H9 (cell line): ENCODE results near the gene EFEMP1. TPM values are rescaled to one million over a fixed set of nuclear protein-coding genes. Genes with fewer than 3 reads are reported as not detected.

Experiments used
- DNase-seq: peaks from one replicate; pipeline ENCODE4 v3.0.0-alpha.2; 2017
- H2AFZ ChIP-seq: one replicate; pipeline ENCODE4 v1.6.1; 2013; ENCODE audit warnings: mild to moderate bottlenecking, low read length, control low read depth, moderate library complexity
- H2AK5ac ChIP-seq: 2 replicates; pipeline ENCODE4 v1.6.1; 2013; ENCODE audit warnings: low read length, control low read depth, mixed read lengths; ENCODE audit not compliant: insufficient read length
- H2BK120ac ChIP-seq: one replicate; pipeline ENCODE4 v1.6.1; 2013; ENCODE audit warnings: low read depth, mild to moderate bottlenecking, low read length, control low read depth, inconsistent platforms; ENCODE audit not compliant: poor library complexity, severe bottlenecking
- H2BK12ac ChIP-seq: 2 replicates; pipeline ENCODE4 v1.6.1; 2013; ENCODE audit warnings: low read length, control low read depth, mixed read lengths, low read depth; ENCODE audit not compliant: insufficient read length
- H2BK15ac ChIP-seq: 2 replicates; pipeline ENCODE4 v1.6.1; 2013; ENCODE audit warnings: low read depth, low read length, control low read depth
- H2BK20ac ChIP-seq: one replicate; pipeline ENCODE4 v1.6.1; 2013; ENCODE audit warnings: low read depth, mild to moderate bottlenecking, low read length, control low read depth, inconsistent platforms; ENCODE audit not compliant: poor library complexity, severe bottlenecking
- H2BK5ac ChIP-seq: 2 replicates; pipeline ENCODE4 v1.6.1; 2013; ENCODE audit warnings: low read length, control low read depth, mixed read lengths; ENCODE audit not compliant: insufficient read length
- H3K14ac ChIP-seq: 2 replicates; pipeline ENCODE4 v1.6.1; 2013; ENCODE audit warnings: low read length, control low read depth; ENCODE audit not compliant: insufficient read depth
- H3K18ac ChIP-seq: 2 replicates; pipeline ENCODE4 v1.6.1; 2013; ENCODE audit warnings: low read depth, mild to moderate bottlenecking, mixed read lengths, low read length, control low read depth; ENCODE audit not compliant: insufficient read length
- H3K23ac ChIP-seq: 2 replicates; pipeline ENCODE4 v1.6.1; 2013; ENCODE audit warnings: low read length, control low read depth, mixed read lengths, low read depth; ENCODE audit not compliant: insufficient read length
- H3K23me2 ChIP-seq: 2 replicates; pipeline ENCODE4 v1.6.1; 2013; ENCODE audit warnings: low read depth, mild to moderate bottlenecking, mixed read lengths, low read length, control low read depth; ENCODE audit not compliant: insufficient read length, poor library complexity, severe bottlenecking
- H3K27ac ChIP-seq: 2 replicates; pipeline ENCODE4 v1.5.1; 2013; ENCODE audit warnings: low read length, control low read depth, mixed read lengths, low read depth; ENCODE audit not compliant: insufficient read length
- H3K27me3 ChIP-seq: 2 replicates; pipeline ENCODE4 v1.6.1; 2013; ENCODE audit warnings: low read length, control low read depth, inconsistent platforms; ENCODE audit not compliant: insufficient read depth
- H3K4ac ChIP-seq: 2 replicates; pipeline ENCODE4 v1.6.1; 2013; ENCODE audit warnings: low read depth, mild to moderate bottlenecking, control low read depth, inconsistent platforms, low read length, moderate library complexity
- H3K4me1 ChIP-seq: 2 replicates; pipeline ENCODE4 v1.6.1; 2013; ENCODE audit warnings: low read length, control low read depth, inconsistent platforms; ENCODE audit not compliant: insufficient read depth
- H3K4me2 ChIP-seq: 2 replicates; pipeline ENCODE4 v1.6.1; 2013; ENCODE audit warnings: low read length, control low read depth, mixed read lengths; ENCODE audit not compliant: insufficient read length, insufficient read depth
- H3K56ac ChIP-seq: 2 replicates; pipeline ENCODE4 v1.6.1; 2013; ENCODE audit warnings: low read depth, mild to moderate bottlenecking, mixed read lengths, low read length, control low read depth; ENCODE audit not compliant: insufficient read length
- H3K79me1 ChIP-seq: 2 replicates; pipeline ENCODE4 v1.6.1; 2013; ENCODE audit warnings: low read depth, mild to moderate bottlenecking, moderate library complexity, low read length, control low read depth, inconsistent platforms; ENCODE audit not compliant: insufficient read depth, poor library complexity, severe bottlenecking
- H3K79me2 ChIP-seq: 2 replicates; pipeline ENCODE4 v1.6.1; 2013; ENCODE audit warnings: low read length, control low read depth, inconsistent platforms; ENCODE audit not compliant: insufficient read depth
- H3K9ac ChIP-seq: 2 replicates; pipeline ENCODE4 v1.6.1; 2013; ENCODE audit warnings: low read length, control low read depth, mixed read lengths; ENCODE audit not compliant: insufficient read length; ENCODE audit errors: extremely low read depth
- H3K9me3 ChIP-seq: one replicate; pipeline ENCODE4 v1.6.1; 2013; ENCODE audit warnings: low read depth, low read length, inconsistent platforms; ENCODE audit not compliant: control insufficient read depth
- H3T11ph ChIP-seq: one replicate; pipeline ENCODE4 v1.6.1; 2013; ENCODE audit warnings: mild to moderate bottlenecking, low read length, control low read depth, inconsistent platforms
- H4K20me1 ChIP-seq: one replicate; pipeline ENCODE4 v1.6.1; 2013; ENCODE audit not compliant: control insufficient read depth, insufficient read length, insufficient read depth
- H4K5ac ChIP-seq: 2 replicates; pipeline ENCODE4 v1.6.1; 2013; ENCODE audit warnings: low read depth, mild to moderate bottlenecking, mixed read lengths, low read length, control low read depth; ENCODE audit not compliant: insufficient read length
- H4K8ac ChIP-seq: replicated peaks from 2 replicates; pipeline ENCODE4 v1.6.1; 2013; ENCODE audit warnings: low read length, control low read depth, mixed read lengths, low read depth; ENCODE audit not compliant: insufficient read length
- H4K91ac ChIP-seq: 2 replicates; pipeline ENCODE4 v1.6.1; 2013; ENCODE audit warnings: low read depth, mild to moderate bottlenecking, moderate library complexity, mixed read lengths, low read length, control low read depth; ENCODE audit not compliant: insufficient read length
- H3K27ac Mint-ChIP-seq, 3 experiments: 2 replicates in 2 of 3; 3 replicates in 1 of 3; pipeline ENCODE4 v1.8.0; 2020 to 2021; ENCODE audit warnings: mixed read lengths in 3 of 3, mild to moderate bottlenecking in 1 of 3, moderate library complexity in 1 of 3
- H3K27me3 Mint-ChIP-seq: 2 replicates; pipeline ENCODE4 v1.8.0; 2021; ENCODE audit warnings: low read depth, mild to moderate bottlenecking, moderate library complexity, mixed read lengths
- H3K36me3 Mint-ChIP-seq, 3 experiments: 2 replicates in 2 of 3; 3 replicates in 1 of 3; pipeline ENCODE4 v1.8.0; 2020 to 2021; ENCODE audit warnings: low read depth in 3 of 3, mixed read lengths in 3 of 3; ENCODE audit not compliant: insufficient read depth in 1 of 3
- H3K4me1 Mint-ChIP-seq, 2 experiments: 2 replicates each; pipeline ENCODE4 v1.8.0; 2020; ENCODE audit warnings: mixed read lengths in 2 of 2
- H3K4me3 Mint-ChIP-seq, 2 experiments: 2 replicates in 1 of 2; 3 replicates in 1 of 2; pipeline ENCODE4 v1.8.0; 2020 to 2021; ENCODE audit warnings: mild to moderate bottlenecking in 2 of 2, mixed read lengths in 2 of 2, moderate library complexity in 1 of 2
- H3K9me3 Mint-ChIP-seq, 2 experiments: 2 replicates in 1 of 2; 3 replicates in 1 of 2; pipeline ENCODE4 v1.8.0; 2020; ENCODE audit warnings: mild to moderate bottlenecking in 2 of 2, mixed read lengths in 2 of 2, moderate library complexity in 1 of 2
- WGBS: extraction: QIAGEN DNeasy Blood & Tissue Kit; methylation state at CpG from one replicate; pipeline ENCODE4 v1.1.7; 2013; ENCODE audit warnings: missing lambda C conversion rate, low lambda C conversion rate, mixed read lengths; ENCODE audit not compliant: insufficient read length; ENCODE audit errors: extremely low coverage; 5-methylcytosine and 5-hydroxymethylcytosine counted together
- total RNA-seq: library from RNA; stranded (reverse); gene quantifications from 2 replicates; pipeline ENCODE4 v1.2.1, GENCODE V29; 2021
- TF ChIP-seq, protein P1 (sequence below): fragments of 200-600 bp; sonication (generic); conservative IDR thresholded peaks from 3 replicates; pipeline ENCODE4 v1.8.0; 2021; ENCODE audit warnings: antibody characterized with exemption, mild to moderate bottlenecking

Gene EFEMP1
- total RNA-seq, 1 experiment from 2014 or later, result 3.5 TPM

DNA sequence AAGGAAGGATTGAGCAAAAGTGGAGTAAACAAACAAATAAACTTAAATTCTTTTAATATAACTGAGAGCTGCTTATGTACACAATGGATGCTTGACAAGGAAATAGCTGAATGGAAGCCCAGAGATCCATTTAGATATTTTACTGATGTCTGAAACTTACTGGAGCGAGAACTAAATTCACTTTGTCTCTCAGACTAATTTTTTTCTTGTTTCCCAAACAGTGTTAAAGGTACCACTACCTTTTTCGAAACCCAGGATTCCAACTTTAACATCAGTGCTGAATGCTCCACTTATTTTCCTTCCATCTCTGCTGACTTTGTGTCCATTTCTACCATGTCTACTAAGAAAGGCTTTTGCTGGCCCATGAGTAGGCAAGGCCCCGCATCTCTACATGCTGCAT lies 4.0 kb downstream of the EFEMP1 start:
- Histone ChIP-seq H3K9ac (no peak overlapping the region), H4K5ac (no peak overlapping the region), H3K27ac (no peak overlapping the region), H2BK12ac (no peak overlapping the region), H3K79me2 (no peaks in the 10 kb centered on the region), H3T11ph (no peak overlapping the region), H4K91ac (no peak overlapping the region), H3K18ac (no peak overlapping the region), H3K4me2 (no peak overlapping the region), H3K56ac (no peak overlapping the region), H4K8ac (no peak overlapping the region), H2BK20ac (no peak overlapping the region), H3K27me3 (peaks cover 2% of the 10 kb centered on the region; the same call in 1 of the 2 replicates), H3K23me2 (peaks cover 14% of the 10 kb centered on the region), H3K14ac (no peak overlapping the region), H2BK120ac (no peak overlapping the region), H3K23ac (no peak overlapping the region), H3K9me3 (no peaks in the 10 kb centered on the region), H4K20me1 (no peaks in the 10 kb centered on the region), H2AK5ac (no peak overlapping the region), H2BK5ac (no peak overlapping the region), H3K79me1 (no peaks in the 10 kb centered on the region), H3K4ac (no peak overlapping the region), H2AFZ (no peak overlapping the region), H2BK15ac (no peak overlapping the region), H3K4me1 (no peaks in the 10 kb centered on the region)
- H3K27me3 Mint-ChIP-seq, result peaks cover 37% of the 10 kb centered on the region
- H3K4me1 Mint-ChIP-seq, result peaks cover 12% of the 10 kb centered on the region in 2 experiments
- TF ChIP-seq, protein P1, sequence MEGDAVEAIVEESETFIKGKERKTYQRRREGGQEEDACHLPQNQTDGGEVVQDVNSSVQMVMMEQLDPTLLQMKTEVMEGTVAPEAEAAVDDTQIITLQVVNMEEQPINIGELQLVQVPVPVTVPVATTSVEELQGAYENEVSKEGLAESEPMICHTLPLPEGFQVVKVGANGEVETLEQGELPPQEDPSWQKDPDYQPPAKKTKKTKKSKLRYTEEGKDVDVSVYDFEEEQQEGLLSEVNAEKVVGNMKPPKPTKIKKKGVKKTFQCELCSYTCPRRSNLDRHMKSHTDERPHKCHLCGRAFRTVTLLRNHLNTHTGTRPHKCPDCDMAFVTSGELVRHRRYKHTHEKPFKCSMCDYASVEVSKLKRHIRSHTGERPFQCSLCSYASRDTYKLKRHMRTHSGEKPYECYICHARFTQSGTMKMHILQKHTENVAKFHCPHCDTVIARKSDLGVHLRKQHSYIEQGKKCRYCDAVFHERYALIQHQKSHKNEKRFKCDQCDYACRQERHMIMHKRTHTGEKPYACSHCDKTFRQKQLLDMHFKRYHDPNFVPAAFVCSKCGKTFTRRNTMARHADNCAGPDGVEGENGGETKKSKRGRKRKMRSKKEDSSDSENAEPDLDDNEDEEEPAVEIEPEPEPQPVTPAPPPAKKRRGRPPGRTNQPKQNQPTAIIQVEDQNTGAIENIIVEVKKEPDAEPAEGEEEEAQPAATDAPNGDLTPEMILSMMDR, result no peak
- H3K4me3 Mint-ChIP-seq, result no peak overlapping the region
- H3K36me3 Mint-ChIP-seq, result no peaks in the 10 kb centered on the region
- WGBS, result no CpG with 5 or more reads among the region's 3 CpGs
- no peak overlapping the region for H3K27ac Mint-ChIP-seq
- no peak for DNase-seq
- no peaks in the 10 kb centered on the region for H3K9me3 Mint-ChIP-seq
